ENCODE results near the gene GSTP1. TPM values are rescaled to one million over a fixed set of nuclear protein-coding genes. Genes with fewer than 3 reads are reported as not detected.

The GSTP1 gene
- total RNA-seq, 1 donor from 2014 or later, result 751 TPM

GRCh38 chr11:67572305-67572704 lies 11.3 kb upstream of the GSTP1 start:
- Histone ChIP-seq H3K27me3 (no peaks in the 10 kb centered on the region), H3K27ac (no peak overlapping the region), H3K4me3 (no peak overlapping the region), H3K9me3 (no peaks in the 10 kb centered on the region), H3K4me1 (no peaks in the 10 kb centered on the region), H3K36me3 (no peaks in the 10 kb centered on the region)
- intact Hi-C loops (cut with DNase I), result no loop called here
- no peak for ATAC-seq
- no peak for DNase-seq
- no peak for TF ChIP-seq CTCF (IDR thresholded peaks at IDR 0.05)

GRCh38 chr11:67572747-67573419 lies 10.7 kb upstream of the GSTP1 start:
- peak; percentile 77 for DNase-seq

GRCh38 chr11:67574938-67575337 lies 8.7 kb upstream of the GSTP1 start:
- Histone ChIP-seq H3K27me3 (no peaks in the 10 kb centered on the region), H3K4me3 (no peak overlapping the region), H3K27ac (no peak overlapping the region), H3K9me3 (no peaks in the 10 kb centered on the region), H3K4me1 (no peaks in the 10 kb centered on the region), H3K36me3 (no peaks in the 10 kb centered on the region)
- intact Hi-C loops (cut with DNase I), result no loop called here
- no peak for TF ChIP-seq CTCF (IDR thresholded peaks at IDR 0.05)
- ATAC-seq (no peak), DNase-seq (no peak)

More at GRCh38 chr11:67572747-67573419, 10.7 kb upstream of the GSTP1 start:
- H3K9me3 ChIP-seq, result no peaks in the 10 kb centered on the region
- TF ChIP-seq CTCF (IDR thresholded peaks at IDR 0.05), result peak; percentile 84
- H3K4me1 ChIP-seq, result no peaks in the 10 kb centered on the region
- no peaks in the 10 kb centered on the region for H3K36me3 ChIP-seq
- H3K27me3 ChIP-seq, result no peaks in the 10 kb centered on the region
- intact Hi-C loops (cut with DNase I), result no loop called here
- no peak overlapping the region for H3K27ac ChIP-seq
- no peak overlapping the region for H3K4me3 ChIP-seq
- ATAC-seq, result peak; percentile 76

GRCh38 chr11:67576735-67577475 lies 6.7 kb upstream of the GSTP1 start:
- Histone ChIP-seq H3K27me3 (no peaks in the 10 kb centered on the region), H3K4me3 (no peak overlapping the region), H3K27ac (no peak overlapping the region), H3K9me3 (no peaks in the 10 kb centered on the region), H3K4me1 (peaks cover 3% of the 10 kb centered on the region), H3K36me3 (no peaks in the 10 kb centered on the region)
- DNase-seq (no peak), ATAC-seq (peak; percentile 33)
- intact Hi-C loops (cut with DNase I), result no loop called here
- no peak for TF ChIP-seq CTCF (IDR thresholded peaks at IDR 0.05)

GRCh38 chr11:67577951-67578350 lies 5.7 kb upstream of the GSTP1 start:
- H3K36me3 ChIP-seq, result no peaks in the 10 kb centered on the region
- H3K27ac ChIP-seq, result no peak overlapping the region
- intact Hi-C loops (cut with DNase I), result no loop called here
- no peak for ATAC-seq
- no peaks in the 10 kb centered on the region for H3K27me3 ChIP-seq
- DNase-seq, result no peak
- peaks cover 13% of the 10 kb centered on the region for H3K4me1 ChIP-seq
- no peak overlapping the region for H3K4me3 ChIP-seq
- TF ChIP-seq CTCF (IDR thresholded peaks at IDR 0.05), result no peak
- H3K9me3 ChIP-seq, result no peaks in the 10 kb centered on the region
